Measurements from ENCODE around the gene CST9.

The CST9 gene

DNA sequence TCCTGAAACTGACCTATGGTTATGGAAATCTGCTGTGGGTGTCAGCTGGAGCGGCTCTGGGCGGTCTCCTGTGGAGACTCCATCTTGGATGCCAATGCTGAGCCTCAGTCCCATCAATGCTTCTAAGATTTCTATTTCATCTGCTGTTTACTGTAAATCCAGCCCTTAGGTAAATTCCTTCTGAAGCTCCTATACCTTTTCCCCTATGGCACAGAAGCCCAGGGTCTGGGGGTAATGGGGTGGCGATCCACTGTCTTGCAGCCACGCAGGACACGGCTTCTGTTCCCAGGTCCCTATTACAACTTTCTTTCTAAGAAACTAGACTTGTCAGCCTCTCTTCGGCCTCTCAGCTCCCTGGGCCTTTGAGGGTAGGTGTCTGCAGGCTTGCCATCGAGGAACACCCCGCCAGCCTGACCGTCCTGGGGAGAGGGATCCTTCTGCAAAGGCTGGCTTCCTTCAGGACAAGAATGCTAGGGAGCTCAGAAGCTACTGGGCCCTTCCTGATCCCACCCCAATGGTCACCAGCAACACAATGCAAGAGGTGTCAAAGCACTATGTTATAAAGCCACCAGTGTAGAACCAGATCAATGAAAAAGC lies 25.6 kb upstream of the CST9 start:
- TF ChIP-seq, protein P1, sequence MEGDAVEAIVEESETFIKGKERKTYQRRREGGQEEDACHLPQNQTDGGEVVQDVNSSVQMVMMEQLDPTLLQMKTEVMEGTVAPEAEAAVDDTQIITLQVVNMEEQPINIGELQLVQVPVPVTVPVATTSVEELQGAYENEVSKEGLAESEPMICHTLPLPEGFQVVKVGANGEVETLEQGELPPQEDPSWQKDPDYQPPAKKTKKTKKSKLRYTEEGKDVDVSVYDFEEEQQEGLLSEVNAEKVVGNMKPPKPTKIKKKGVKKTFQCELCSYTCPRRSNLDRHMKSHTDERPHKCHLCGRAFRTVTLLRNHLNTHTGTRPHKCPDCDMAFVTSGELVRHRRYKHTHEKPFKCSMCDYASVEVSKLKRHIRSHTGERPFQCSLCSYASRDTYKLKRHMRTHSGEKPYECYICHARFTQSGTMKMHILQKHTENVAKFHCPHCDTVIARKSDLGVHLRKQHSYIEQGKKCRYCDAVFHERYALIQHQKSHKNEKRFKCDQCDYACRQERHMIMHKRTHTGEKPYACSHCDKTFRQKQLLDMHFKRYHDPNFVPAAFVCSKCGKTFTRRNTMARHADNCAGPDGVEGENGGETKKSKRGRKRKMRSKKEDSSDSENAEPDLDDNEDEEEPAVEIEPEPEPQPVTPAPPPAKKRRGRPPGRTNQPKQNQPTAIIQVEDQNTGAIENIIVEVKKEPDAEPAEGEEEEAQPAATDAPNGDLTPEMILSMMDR (conservative IDR thresholded peaks at IDR 0.05) = no peak
- no peak overlapping the region for H3K27ac ChIP-seq

DNA sequence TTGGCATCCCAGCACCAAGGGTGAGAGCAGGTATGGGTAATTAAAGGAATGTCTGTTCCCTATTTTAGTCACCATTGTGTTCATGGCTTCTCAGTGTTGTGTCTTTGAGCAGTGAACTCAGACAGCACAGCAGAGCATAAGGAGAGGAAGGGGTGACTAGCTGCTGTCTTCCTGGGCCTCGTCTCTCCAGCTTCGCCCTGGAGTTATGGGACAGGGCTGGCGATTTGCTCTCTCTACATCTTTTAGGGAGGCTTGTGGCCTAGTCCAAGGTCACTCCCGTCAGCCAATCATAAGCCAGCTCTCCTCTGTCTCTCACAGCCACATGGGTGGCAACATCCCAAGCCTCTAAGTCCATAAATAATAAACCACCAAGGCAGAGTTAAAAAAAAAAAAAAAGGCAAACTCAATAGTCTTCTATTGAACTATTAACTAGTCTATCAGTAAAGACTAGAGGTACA lies 24.7 kb upstream of the CST9 start:
- no peak overlapping the region for H3K27ac ChIP-seq
- TF ChIP-seq, protein P1 (conservative IDR thresholded peaks at IDR 0.05) = no peak

DNA sequence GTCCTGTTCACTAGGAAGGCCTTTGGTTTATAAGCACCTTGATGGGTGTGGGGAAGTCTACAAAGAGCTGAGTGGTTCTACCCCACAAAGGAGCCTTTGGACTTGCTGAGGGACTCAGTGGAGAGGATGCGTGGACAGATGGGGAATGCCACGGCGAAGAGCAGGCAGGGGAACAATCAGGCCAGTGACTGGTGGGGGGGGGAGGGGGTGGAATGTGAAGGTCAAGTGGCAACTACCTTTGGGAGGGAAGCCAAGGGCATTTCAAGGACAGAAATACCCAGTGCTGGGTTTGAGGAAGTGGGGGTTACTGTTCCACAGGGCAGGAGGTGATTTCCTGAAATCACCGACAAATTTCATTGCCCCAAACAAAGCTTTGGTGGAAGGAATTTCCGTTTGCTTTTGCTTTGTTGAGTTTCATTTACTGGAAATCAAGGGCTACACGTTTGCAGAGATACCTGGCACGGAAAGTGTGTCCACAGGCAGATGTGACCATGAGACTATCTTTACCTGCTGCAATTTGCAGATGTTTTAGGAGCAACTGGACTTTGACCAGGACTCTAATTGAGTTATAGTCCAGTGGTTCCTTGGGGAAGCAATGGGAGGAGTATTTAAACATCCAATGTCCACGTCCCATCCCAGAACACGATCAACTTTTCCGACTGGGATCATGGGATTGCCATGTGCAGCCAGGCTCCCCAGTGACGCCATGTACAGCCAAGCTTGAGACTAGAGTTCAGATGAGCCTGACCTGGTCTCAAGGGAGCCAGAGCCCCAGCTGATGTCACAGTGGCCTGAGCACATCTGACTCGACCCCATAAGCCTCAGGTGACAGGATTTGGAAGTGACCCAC lies 24.1 kb upstream of the CST9 start:
- TF ChIP-seq, protein P1 (conservative IDR thresholded peaks at IDR 0.05) = no peak
- no peak overlapping the region for H3K27ac ChIP-seq

DNA sequence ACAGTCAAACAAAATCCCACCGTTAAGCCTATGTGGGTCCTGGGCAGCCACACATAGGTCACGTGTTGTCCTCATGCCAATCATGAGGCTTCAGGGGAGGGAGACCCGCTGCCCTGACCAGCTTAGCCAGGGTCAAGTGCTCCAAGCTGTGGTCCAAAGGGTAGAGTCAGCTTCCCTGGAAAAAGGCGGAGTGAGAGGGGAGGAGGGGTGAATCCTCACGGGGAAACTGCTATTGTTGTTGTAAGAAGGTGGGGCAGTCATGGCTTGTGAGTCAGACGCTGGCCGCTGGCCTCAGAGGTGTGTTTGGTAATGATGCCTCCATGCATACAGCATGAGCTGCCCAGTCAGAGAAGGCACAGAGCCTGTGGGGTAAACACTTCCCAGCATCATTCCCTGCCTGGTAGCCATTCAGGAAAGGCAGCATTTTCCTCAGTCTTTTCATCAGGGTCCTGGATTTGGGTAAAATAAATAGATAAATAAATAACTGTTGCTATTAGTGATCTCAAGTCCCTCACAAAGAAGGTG lies 23.4 kb upstream of the CST9 start:
- H3K27ac ChIP-seq = no peak overlapping the region
- TF ChIP-seq, protein P1 (conservative IDR thresholded peaks at IDR 0.05) = no peak

DNA sequence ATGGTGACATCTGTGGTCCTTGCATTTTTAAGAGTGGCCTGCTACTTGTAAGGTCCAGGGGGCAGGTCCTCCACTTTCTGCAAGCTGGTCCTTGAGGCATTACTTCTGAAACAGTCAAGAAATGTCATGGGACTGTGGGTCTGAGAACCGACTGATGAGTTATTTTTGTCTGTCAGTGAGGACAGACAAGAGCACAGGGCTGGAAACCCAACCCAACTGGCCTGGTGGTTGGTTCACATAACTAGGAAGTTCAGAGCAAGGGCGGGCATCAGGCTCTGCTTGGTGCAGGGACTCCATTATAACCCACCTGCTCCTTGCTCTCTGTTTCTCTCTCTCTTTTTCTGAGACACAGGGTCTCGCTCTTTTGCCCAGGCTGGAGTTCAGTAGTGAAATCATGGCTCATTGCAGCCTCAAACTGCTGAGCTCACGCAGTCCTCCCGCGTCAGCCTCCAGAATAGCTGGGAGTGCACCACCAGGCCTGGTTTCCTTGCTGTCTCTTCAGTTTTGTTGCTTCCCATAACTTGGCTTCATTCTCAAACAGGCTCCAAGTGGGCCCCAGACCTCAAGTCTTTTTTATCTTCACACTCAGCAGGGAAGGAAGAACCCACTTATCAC lies 22.8 kb upstream of the CST9 start:
- H3K27ac ChIP-seq = no peak overlapping the region
- TF ChIP-seq, protein P1 (conservative IDR thresholded peaks at IDR 0.05) = no peak

DNA sequence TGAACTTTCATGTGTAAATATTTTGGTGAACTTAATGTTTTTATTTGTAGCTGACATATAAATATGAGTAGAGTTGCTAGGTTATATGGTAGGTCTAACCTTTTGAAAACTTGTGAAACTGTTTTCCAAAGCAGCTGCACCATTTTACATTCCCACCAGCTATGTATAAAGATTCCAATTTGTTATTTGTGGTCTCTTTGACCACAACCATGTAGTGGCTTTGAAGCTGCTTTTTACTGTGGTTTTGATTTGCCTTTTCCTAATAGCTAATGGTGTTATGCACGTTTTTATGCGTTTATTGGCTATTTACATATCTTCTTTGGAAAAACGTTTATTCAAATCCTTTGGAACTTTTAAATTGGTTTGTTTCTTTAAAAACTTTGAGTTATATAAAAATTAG lies 21.8 kb upstream of the CST9 start:
- no peak overlapping the region for H3K27ac ChIP-seq
- TF ChIP-seq, protein P1 (conservative IDR thresholded peaks at IDR 0.05) = no peak

DNA sequence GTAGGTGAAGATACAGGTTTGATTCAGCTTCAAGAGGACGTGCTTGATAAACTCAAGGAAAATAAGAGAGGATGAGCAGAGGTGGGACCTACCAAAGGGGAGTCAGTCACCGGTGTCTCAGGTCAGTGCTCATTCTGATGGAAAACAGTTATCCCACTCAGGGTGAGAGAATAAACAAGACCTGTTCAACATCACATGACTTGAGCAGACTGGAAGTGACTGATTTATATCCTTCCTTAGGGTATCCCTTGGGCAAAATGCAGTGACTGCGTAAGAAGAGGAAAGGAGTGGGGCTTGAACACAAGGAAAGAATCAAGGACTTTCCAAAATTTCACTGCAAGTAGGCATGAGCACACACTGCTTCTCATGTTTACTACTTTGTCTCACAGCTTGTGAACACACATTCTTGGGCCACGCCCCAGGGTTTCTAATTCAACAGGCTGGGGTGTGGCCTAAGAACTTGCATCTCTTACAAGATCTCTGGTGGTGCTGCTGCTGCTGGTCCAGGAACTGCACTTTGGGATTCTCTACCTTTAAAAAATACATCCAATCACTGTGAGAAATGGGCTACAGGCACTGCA lies 20.4 kb upstream of the CST9 start:
- H3K27ac ChIP-seq = no peak overlapping the region
- TF ChIP-seq, protein P1 (conservative IDR thresholded peaks at IDR 0.05) = no peak
